ENCODE results near the gene PRR15. TPM values are rescaled to one million over a fixed set of nuclear protein-coding genes. Genes with fewer than 3 reads are reported as not detected.

PRR15 gene
- total and polyA plus RNA-seq, 2 of the 8 experiments (the other 6 are each of a cell fraction or from before 2014, with no cell fraction given) = 4.9 to 7.9 TPM

DNA sequence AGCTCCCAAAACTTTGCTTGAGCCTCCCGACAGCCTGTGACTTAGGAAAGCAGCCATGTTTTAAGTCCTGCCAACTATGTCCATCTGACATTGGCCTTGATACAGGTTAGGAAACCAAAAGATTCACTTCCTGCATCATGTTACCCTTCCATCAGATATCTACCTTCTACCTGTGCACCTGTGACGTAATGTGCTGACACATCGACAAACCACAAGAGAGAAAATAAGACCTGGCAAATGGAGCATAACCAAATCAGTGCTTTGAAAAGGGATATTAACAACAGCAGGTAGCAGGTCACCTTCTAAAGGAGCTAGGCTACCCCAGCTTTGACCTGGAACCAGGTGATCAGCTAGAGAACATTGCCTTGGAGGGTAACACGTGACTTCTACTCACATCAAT is 14.8 kb upstream of the PRR15 start (continued):
- TF ChIP-seq RAD21 (IDR thresholded peaks at IDR 0.05 in 1 of 2, conservative IDR thresholded peaks at IDR 0.05 in 1 of 2; ENCODE audit: low read depth in 2 of 2, low read length in 2 of 2) (no peak), SP1 (IDR thresholded peaks at IDR 0.05; ENCODE audit: low read depth, low read length) (no peak)
- TF ChIP-seq, protein P1, sequence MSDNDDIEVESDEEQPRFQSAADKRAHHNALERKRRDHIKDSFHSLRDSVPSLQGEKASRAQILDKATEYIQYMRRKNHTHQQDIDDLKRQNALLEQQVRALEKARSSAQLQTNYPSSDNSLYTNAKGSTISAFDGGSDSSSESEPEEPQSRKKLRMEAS (IDR thresholded peaks at IDR 0.05) = no peak

Measured in H1 (cell line).